Measurements from ENCODE around the gene SRGAP1. TPM values are rescaled to one million over a fixed set of nuclear protein-coding genes. Genes with fewer than 3 reads are reported as not detected.

The SRGAP1 gene
- total RNA-seq, 1 donor from 2014 or later, result 14.8 TPM

- TF ChIP-seq, protein P1, sequence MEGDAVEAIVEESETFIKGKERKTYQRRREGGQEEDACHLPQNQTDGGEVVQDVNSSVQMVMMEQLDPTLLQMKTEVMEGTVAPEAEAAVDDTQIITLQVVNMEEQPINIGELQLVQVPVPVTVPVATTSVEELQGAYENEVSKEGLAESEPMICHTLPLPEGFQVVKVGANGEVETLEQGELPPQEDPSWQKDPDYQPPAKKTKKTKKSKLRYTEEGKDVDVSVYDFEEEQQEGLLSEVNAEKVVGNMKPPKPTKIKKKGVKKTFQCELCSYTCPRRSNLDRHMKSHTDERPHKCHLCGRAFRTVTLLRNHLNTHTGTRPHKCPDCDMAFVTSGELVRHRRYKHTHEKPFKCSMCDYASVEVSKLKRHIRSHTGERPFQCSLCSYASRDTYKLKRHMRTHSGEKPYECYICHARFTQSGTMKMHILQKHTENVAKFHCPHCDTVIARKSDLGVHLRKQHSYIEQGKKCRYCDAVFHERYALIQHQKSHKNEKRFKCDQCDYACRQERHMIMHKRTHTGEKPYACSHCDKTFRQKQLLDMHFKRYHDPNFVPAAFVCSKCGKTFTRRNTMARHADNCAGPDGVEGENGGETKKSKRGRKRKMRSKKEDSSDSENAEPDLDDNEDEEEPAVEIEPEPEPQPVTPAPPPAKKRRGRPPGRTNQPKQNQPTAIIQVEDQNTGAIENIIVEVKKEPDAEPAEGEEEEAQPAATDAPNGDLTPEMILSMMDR (conservative IDR thresholded peaks at IDR 0.05), result no peak
- H3K27me3 Mint-ChIP-seq (ENCODE audit: low read depth), result no peaks in the 10 kb centered on the region
- no peak for DNase-seq (ENCODE audit: low read depth, low spot score)
- H3K4me3 Mint-ChIP-seq, result no peak overlapping the region
- peaks cover 9% of the 10 kb centered on the region for H3K9me3 Mint-ChIP-seq
- H3K27ac Mint-ChIP-seq (ENCODE audit: unreplicated experiment), result peak overlapping the region; percentile 1
- H3K36me3 Mint-ChIP-seq (ENCODE audit: low read depth), result peaks cover 5% of the 10 kb centered on the region
- peaks cover 38% of the 10 kb centered on the region for H3K4me1 Mint-ChIP-seq
Measured at GRCh38 chr12:63905544-63905943, 61.0 kb downstream of the SRGAP1 start.

DNA sequence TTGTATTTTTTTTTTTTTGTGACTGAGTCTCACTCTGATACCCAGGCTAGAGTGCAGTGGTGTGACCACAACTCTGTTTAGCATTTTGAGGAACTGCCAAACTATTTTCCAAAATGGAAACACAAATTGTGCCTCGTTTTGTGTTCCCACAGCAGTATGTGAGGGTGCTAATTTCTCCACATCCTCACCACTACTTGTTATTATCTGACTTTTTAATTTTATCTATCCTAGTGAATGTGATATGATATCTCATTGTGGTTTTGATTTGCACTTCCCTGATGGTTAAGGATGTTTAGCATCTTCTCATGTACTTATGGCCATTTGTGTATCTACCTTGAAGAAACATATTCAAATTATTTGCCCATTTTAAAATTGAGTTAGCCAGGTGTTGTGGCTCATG is 62.4 kb downstream of the SRGAP1 start:
- Mint-ChIP-seq H3K27ac (ENCODE audit: unreplicated experiment) (no peak overlapping the region), H3K4me3 (no peak overlapping the region), H3K9me3 (peaks cover 10% of the 10 kb centered on the region), H3K27me3 (ENCODE audit: low read depth) (no peaks in the 10 kb centered on the region), H3K4me1 (peaks cover 38% of the 10 kb centered on the region), H3K36me3 (ENCODE audit: low read depth) (peaks cover 5% of the 10 kb centered on the region)
- TF ChIP-seq, protein P1 (conservative IDR thresholded peaks at IDR 0.05), result no peak
- no peak for DNase-seq (ENCODE audit: low read depth, low spot score)

DNA sequence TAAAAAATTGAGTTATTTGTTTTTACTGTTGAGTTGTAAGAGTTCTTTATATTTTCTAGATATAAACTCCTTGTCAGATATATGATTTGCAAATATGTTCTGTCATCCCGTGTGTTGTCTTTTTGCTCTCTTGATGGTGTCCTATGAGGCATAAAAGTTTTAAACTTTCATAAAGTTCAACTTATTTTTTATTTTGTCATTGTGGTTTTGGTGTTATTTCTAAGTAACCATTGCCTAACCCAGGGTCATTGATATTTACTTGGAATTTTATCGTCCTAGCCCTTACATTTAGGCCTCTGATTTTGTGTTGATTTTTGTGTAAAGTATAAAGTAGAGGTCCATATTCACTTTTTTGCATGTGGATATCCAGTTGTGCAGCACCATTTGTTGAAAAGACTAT is 63.1 kb downstream of the SRGAP1 start:
- Mint-ChIP-seq H3K36me3 (ENCODE audit: low read depth) (peaks cover 5% of the 10 kb centered on the region), H3K27ac (ENCODE audit: unreplicated experiment) (no peak overlapping the region), H3K4me1 (peaks cover 37% of the 10 kb centered on the region), H3K9me3 (peaks cover 10% of the 10 kb centered on the region), H3K27me3 (ENCODE audit: low read depth) (no peaks in the 10 kb centered on the region), H3K4me3 (no peak overlapping the region)
- TF ChIP-seq, protein P1 (conservative IDR thresholded peaks at IDR 0.05), result no peak
- DNase-seq (ENCODE audit: low read depth, low spot score), result no peak

GRCh38 chr12:63909746-63910145 is 65.2 kb downstream of the SRGAP1 start:
- peaks cover 5% of the 10 kb centered on the region for H3K36me3 Mint-ChIP-seq (ENCODE audit: low read depth)

DNA sequence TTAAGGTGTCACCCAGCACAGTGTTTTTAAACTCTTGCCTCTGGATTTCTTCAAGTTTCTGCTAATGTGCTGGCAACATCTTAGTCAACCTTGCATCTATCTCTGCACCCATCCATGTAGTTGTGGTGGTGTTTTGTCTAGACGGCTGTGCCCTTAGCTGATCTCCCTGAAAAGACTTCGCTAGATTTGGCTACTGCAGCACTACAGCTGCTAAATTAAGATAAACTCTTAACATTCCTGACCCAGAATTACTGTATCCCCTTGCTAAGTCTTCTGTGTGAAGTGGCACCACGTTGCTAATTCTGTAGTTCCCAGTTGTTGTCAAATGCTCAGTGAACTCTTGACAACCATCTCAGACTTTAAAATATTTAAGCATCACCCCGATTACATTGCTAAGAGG is 66.8 kb downstream of the SRGAP1 start:
- no peak for DNase-seq (ENCODE audit: low read depth, low spot score)
- Mint-ChIP-seq H3K9me3 (peaks cover 4% of the 10 kb centered on the region), H3K36me3 (ENCODE audit: low read depth) (peaks cover 5% of the 10 kb centered on the region), H3K4me1 (peaks cover 49% of the 10 kb centered on the region), H3K27ac (ENCODE audit: unreplicated experiment) (no peak overlapping the region), H3K4me3 (no peak overlapping the region), H3K27me3 (ENCODE audit: low read depth) (no peaks in the 10 kb centered on the region)
- TF ChIP-seq, protein P1 (conservative IDR thresholded peaks at IDR 0.05), result no peak

More at GRCh38 chr12:63909746-63910145, 65.2 kb downstream of the SRGAP1 start:
- TF ChIP-seq, protein P1 (conservative IDR thresholded peaks at IDR 0.05), result no peak
- Mint-ChIP-seq H3K4me1 (peaks cover 44% of the 10 kb centered on the region), H3K4me3 (no peak overlapping the region), H3K9me3 (peaks cover 10% of the 10 kb centered on the region), H3K27me3 (ENCODE audit: low read depth) (no peaks in the 10 kb centered on the region), H3K27ac (ENCODE audit: unreplicated experiment) (no peak overlapping the region)
- no peak for DNase-seq (ENCODE audit: low read depth, low spot score)

DNA sequence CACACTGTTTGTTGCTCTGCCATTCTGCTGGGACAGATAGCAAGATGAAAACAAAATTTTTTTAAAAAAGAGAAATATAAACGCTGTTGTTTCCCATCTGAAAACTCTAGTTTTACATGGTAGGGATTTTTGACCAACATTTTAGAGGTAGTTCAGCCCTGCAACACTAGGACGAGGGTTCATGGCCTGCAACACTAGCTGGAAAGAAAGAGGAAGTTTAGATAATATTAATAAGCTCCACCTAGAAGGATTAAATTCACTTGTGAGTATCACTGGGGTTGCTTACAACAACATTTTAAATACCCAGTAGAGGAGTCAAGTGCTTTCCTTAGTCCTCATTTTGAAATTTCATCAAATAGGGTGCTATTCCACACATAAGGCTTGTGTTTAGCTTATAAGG is 68.2 kb downstream of the SRGAP1 start:
- no peak overlapping the region for H3K27ac Mint-ChIP-seq (ENCODE audit: unreplicated experiment)
- H3K4me1 Mint-ChIP-seq, result peaks cover 60% of the 10 kb centered on the region
- peaks cover 3% of the 10 kb centered on the region for H3K36me3 Mint-ChIP-seq (ENCODE audit: low read depth)
- TF ChIP-seq, protein P1 (conservative IDR thresholded peaks at IDR 0.05), result no peak
- peaks cover 2% of the 10 kb centered on the region for H3K9me3 Mint-ChIP-seq
- H3K4me3 Mint-ChIP-seq, result no peak overlapping the region
- H3K27me3 Mint-ChIP-seq (ENCODE audit: low read depth), result no peaks in the 10 kb centered on the region
- no peak for DNase-seq (ENCODE audit: low read depth, low spot score)
